Peyer's patch (tissue), 4 donors: ENCODE data around the gene LRSAM1. TPM values are rescaled to one million over a fixed set of nuclear protein-coding genes. Genes with fewer than 3 reads are reported as not detected.

Source experiments
- DNase-seq, 3 donors: peaks; one replicate each; pipeline ENCODE4 v3.0.0-alpha.2; 2017 to 2019
- H3K27ac ChIP-seq, 4 donors: fragments of 200-600 bp; sonication (generic); one replicate each; pipeline ENCODE4 v1.5.1; 2016 to 2019
- H3K27me3 ChIP-seq, 2 donors: fragments of 200-600 bp; sonication (generic); one replicate each; pipeline ENCODE4 v1.5.1; 2019
- H3K36me3 ChIP-seq, 3 donors: fragments of 200-600 bp; sonication (generic); one replicate each; pipeline ENCODE4 v1.5.1; 2016 to 2019
- H3K4me1 ChIP-seq, 4 donors: fragments of 200-600 bp; sonication (generic); one replicate each; pipeline ENCODE4 v1.5.1; 2016 to 2019
- H3K4me3 ChIP-seq, 4 donors: fragments of 200-600 bp; sonication (generic); 1 replicate in 3 of 4; 2 replicates in 1 of 4; pipeline ENCODE4 v1.5.1; 2016 to 2019; ENCODE audit warnings: mild to moderate bottlenecking in 1 of 4
- H3K9me3 ChIP-seq, 4 donors: fragments of 200-600 bp; sonication (generic); one replicate each; pipeline ENCODE4 v1.5.1; 2016 to 2019; ENCODE audit warnings: mild to moderate bottlenecking in 1 of 4
- CTCF ChIP-seq, 6 experiments: fragments of 450-650 bp in 4 of 6; fragments of 200-600 bp in 2 of 6; sonication (generic) in 1 of 6; IDR thresholded peaks; one replicate each; pipeline ENCODE4 v1.5.1; 2017 to 2019; ENCODE audit warnings: antibody characterized with exemption in 6 of 6, mild to moderate bottlenecking in 3 of 6, moderate library complexity in 1 of 6
- POLR2A ChIP-seq, 2 donors: fragments of 450-650 bp; IDR thresholded peaks; one replicate each; pipeline ENCODE4 v1.5.1; 2017; ENCODE audit warnings: antibody characterized with exemption in 2 of 2, mild to moderate bottlenecking in 2 of 2, moderate library complexity in 2 of 2
- total RNA-seq, 4 donors: library from RNA; depleted of rRNA; stranded (reverse); fragments of >200 nt; gene quantifications; one replicate each; pipeline ENCODE4 v1.1.0, GENCODE V29; 2016

The LRSAM1 gene
- total RNA-seq, 4 donors from 2014 or later: 19.3 to 59.4 (median 35.3) TPM

GRCh38 chr9:127448112-127448805, 3.1 kb upstream of the LRSAM1 start:
- no peaks in the 10 kb centered on the region for H3K9me3 ChIP-seq
- DNase-seq: peak in 1 of 3 donors; percentile 23
- peaks cover 0 to 34% (median 11%) of the 10 kb centered on the region in 4 donors for H3K4me1 ChIP-seq
- H3K27ac ChIP-seq: no peak overlapping the region
- no peaks in the 10 kb centered on the region for H3K27me3 ChIP-seq
- H3K4me3 ChIP-seq: no peak overlapping the region
- H3K36me3 ChIP-seq: peaks cover 0 to 62% (median 0%) of the 10 kb centered on the region in 3 donors
- TF ChIP-seq CTCF (IDR thresholded peaks at IDR 0.05) (no peak), POLR2A (IDR thresholded peaks at IDR 0.05) (no peak)

GRCh38 chr9:127449332-127449966, 1.9 kb upstream of the LRSAM1 start:
- H3K27ac ChIP-seq: peak overlapping the region; percentile 88 to 96 (median 92)
- peak in 1 of 3 donors; percentile 42 for DNase-seq
- no peaks in the 10 kb centered on the region for H3K27me3 ChIP-seq
- no peaks in the 10 kb centered on the region for H3K9me3 ChIP-seq
- H3K36me3 ChIP-seq: peaks cover 0 to 55% (median 0%) of the 10 kb centered on the region in 3 donors
- peak overlapping the region; percentile 65 to 96 (median 81) for H3K4me3 ChIP-seq
- H3K4me1 ChIP-seq: peaks cover 0 to 34% (median 11%) of the 10 kb centered on the region in 4 donors
- TF ChIP-seq POLR2A (IDR thresholded peaks at IDR 0.05): no peak
- TF ChIP-seq CTCF (IDR thresholded peaks at IDR 0.05): no peak

- Histone ChIP-seq H3K4me3 (peak overlapping the region; percentile 65 to 96 (median 81)), H3K36me3 (peaks cover 0 to 46% (median 0%) of the 10 kb centered on the region in 3 donors), H3K9me3 (no peaks in the 10 kb centered on the region), H3K4me1 (peaks cover 0 to 34% (median 11%) of the 10 kb centered on the region in 4 donors), H3K27me3 (no peaks in the 10 kb centered on the region), H3K27ac (peak overlapping the region; percentile 88 to 96 (median 92))
- TF ChIP-seq POLR2A (IDR thresholded peaks at IDR 0.05): no peak
- TF ChIP-seq CTCF (IDR thresholded peaks at IDR 0.05): no peak
- no peak for DNase-seq
These were observed 1.0 kb upstream of the LRSAM1 start for GRCh38 chr9:127450243-127450760.

GRCh38 chr9:127451608-127451857, 223 bp downstream of the LRSAM1 start:
- TF ChIP-seq POLR2A (IDR thresholded peaks at IDR 0.05) (no peak), CTCF (IDR thresholded peaks at IDR 0.05) (no peak)
- Histone ChIP-seq H3K4me1 (peaks cover 0 to 34% (median 11%) of the 10 kb centered on the region in 4 donors), H3K27ac (peak overlapping the region; percentile 88 to 96 (median 92)), H3K36me3 (peaks cover 0 to 34% (median 0%) of the 10 kb centered on the region in 3 donors), H3K9me3 (no peaks in the 10 kb centered on the region), H3K27me3 (no peaks in the 10 kb centered on the region), H3K4me3 (peak overlapping the region; percentile 65 to 96 (median 81))
- DNase-seq: no peak

- H3K27ac ChIP-seq: peak overlapping the region; percentile 88 to 96 (median 92)
- H3K36me3 ChIP-seq: peaks cover 0 to 31% (median 0%) of the 10 kb centered on the region in 3 donors
- DNase-seq: peak; percentile 33 to 63 (median 62)
- H3K4me1 ChIP-seq: peaks cover 0 to 34% (median 11%) of the 10 kb centered on the region in 4 donors
- H3K4me3 ChIP-seq: peak overlapping the region; percentile 65 to 96 (median 81)
- H3K9me3 ChIP-seq: no peaks in the 10 kb centered on the region
- no peaks in the 10 kb centered on the region for H3K27me3 ChIP-seq
- TF ChIP-seq POLR2A (IDR thresholded peaks at IDR 0.05) (no peak), CTCF (IDR thresholded peaks at IDR 0.05) (no peak)
These were observed 747 bp downstream of the LRSAM1 start for GRCh38 chr9:127451858-127452656.
